SK-N-SH (cell line): Measurements from ENCODE around the gene ST7.

Experiments used
- ELF1 ChIP-seq: IDR thresholded peaks from 2 replicates; pipeline ENCODE4 v1.4.0; 2012
- FOXM1 ChIP-seq: IDR thresholded peaks from 2 replicates; pipeline ENCODE4 v1.4.0; 2012; ENCODE audit warnings: low read depth, mild to moderate bottlenecking
- GABPA ChIP-seq: IDR thresholded peaks from 2 replicates; pipeline ENCODE4 v1.4.0; 2012; ENCODE audit warnings: low read depth, mild to moderate bottlenecking
- RAD21 ChIP-seq: IDR thresholded peaks from 2 replicates; pipeline ENCODE4 v1.6.1; 2012; ENCODE audit warnings: mild to moderate bottlenecking, low read length
- TF ChIP-seq, protein P1 (sequence below): fragments of 200-600 bp; sonication (generic); IDR thresholded peaks from 2 replicates; pipeline ENCODE4 v1.6.1; 2017; ENCODE audit warnings: antibody characterized with exemption, mild to moderate bottlenecking, moderate library complexity
- TF ChIP-seq, protein P2 (sequence below): IDR thresholded peaks from 2 replicates; pipeline ENCODE4 v1.4.0; 2012; ENCODE audit warnings: low read depth
- TF ChIP-seq, protein P3 (sequence below): IDR thresholded peaks from 2 replicates; pipeline ENCODE4; 2012

DNA sequence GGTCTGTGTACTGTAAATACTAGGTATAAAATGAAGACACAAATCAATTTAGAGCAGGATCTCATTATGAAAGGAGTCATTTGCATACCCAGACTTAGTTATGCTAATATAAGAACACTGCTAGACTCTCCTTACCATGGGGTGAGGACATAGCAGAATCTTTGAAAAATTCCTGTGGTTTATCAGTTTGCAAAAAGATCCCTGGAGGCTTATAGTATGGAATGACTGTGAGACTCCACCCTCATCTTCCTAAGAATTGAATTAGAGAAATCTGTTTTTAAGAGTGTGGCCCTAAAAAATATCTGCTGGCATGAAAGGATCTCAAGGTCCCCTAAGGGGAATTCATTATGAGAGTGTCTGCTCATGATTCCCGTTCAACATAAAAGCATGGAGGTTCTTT, 306.3 kb downstream of the ST7 start:
- TF ChIP-seq, protein P1, sequence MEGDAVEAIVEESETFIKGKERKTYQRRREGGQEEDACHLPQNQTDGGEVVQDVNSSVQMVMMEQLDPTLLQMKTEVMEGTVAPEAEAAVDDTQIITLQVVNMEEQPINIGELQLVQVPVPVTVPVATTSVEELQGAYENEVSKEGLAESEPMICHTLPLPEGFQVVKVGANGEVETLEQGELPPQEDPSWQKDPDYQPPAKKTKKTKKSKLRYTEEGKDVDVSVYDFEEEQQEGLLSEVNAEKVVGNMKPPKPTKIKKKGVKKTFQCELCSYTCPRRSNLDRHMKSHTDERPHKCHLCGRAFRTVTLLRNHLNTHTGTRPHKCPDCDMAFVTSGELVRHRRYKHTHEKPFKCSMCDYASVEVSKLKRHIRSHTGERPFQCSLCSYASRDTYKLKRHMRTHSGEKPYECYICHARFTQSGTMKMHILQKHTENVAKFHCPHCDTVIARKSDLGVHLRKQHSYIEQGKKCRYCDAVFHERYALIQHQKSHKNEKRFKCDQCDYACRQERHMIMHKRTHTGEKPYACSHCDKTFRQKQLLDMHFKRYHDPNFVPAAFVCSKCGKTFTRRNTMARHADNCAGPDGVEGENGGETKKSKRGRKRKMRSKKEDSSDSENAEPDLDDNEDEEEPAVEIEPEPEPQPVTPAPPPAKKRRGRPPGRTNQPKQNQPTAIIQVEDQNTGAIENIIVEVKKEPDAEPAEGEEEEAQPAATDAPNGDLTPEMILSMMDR, result no peak
- no peak for TF ChIP-seq GABPA
- no peak for TF ChIP-seq FOXM1
- TF ChIP-seq, protein P2, sequence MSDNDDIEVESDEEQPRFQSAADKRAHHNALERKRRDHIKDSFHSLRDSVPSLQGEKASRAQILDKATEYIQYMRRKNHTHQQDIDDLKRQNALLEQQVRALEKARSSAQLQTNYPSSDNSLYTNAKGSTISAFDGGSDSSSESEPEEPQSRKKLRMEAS, result no peak
- TF ChIP-seq, protein P3, sequence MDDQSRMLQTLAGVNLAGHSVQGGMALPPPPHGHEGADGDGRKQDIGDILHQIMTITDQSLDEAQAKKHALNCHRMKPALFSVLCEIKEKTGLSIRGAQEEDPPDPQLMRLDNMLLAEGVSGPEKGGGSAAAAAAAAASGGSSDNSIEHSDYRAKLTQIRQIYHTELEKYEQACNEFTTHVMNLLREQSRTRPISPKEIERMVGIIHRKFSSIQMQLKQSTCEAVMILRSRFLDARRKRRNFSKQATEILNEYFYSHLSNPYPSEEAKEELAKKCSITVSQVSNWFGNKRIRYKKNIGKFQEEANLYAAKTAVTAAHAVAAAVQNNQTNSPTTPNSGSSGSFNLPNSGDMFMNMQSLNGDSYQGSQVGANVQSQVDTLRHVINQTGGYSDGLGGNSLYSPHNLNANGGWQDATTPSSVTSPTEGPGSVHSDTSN, result no peak
- no peak for TF ChIP-seq RAD21
- no peak for TF ChIP-seq ELF1
